GM19395 (cell line): ENCODE results near the gene ERN2.
"Not testable (repeated sequence)": the region's sequence is repeated elsewhere in the genome, so short reads cannot be mapped to it uniquely, and the experiment has no call there.

ENCODE experiments used
- ATAC-seq: cut with Tn5 transposase; IDR thresholded peaks from one replicate; pipeline ENCODE4 v1.9.1; 2021; ENCODE audit warnings: mild to moderate bottlenecking, moderate library complexity; ENCODE audit not compliant: unreplicated experiment

Gene ERN2

GRCh38 chr16:23712976-23713375, at the start of gene ERN2:
TSS of gene ERN2 (minus strand) at chr16:23713222. CDS start at chr16:23713187, 35 bp downstream.
- no peak for ATAC-seq

GRCh38 chr16:23757937-23758619, 45.1 kb upstream of the ERN2 start:
- ATAC-seq, result no peak

- ATAC-seq, result no peak
Observed at GRCh38 chr16:23757116-23757515, 44.1 kb upstream of the ERN2 start.

DNA sequence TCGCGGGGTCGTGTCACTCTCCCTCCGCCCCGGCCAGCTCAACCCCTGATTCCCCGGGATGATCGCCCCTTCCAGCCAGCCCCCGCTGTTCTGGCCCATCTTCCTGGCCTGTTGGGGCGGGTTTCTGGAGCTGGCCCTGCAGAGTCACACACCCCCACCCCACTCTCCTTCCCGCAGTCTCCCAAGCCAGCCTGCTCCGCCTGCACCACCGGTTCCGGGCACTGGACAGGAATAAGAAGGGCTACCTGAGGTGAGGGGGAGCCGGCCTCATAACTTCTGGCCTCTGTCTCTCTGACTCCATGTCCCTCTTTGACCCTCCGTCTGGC, 42.4 kb upstream of the ERN2 start:
- no peak for ATAC-seq

DNA sequence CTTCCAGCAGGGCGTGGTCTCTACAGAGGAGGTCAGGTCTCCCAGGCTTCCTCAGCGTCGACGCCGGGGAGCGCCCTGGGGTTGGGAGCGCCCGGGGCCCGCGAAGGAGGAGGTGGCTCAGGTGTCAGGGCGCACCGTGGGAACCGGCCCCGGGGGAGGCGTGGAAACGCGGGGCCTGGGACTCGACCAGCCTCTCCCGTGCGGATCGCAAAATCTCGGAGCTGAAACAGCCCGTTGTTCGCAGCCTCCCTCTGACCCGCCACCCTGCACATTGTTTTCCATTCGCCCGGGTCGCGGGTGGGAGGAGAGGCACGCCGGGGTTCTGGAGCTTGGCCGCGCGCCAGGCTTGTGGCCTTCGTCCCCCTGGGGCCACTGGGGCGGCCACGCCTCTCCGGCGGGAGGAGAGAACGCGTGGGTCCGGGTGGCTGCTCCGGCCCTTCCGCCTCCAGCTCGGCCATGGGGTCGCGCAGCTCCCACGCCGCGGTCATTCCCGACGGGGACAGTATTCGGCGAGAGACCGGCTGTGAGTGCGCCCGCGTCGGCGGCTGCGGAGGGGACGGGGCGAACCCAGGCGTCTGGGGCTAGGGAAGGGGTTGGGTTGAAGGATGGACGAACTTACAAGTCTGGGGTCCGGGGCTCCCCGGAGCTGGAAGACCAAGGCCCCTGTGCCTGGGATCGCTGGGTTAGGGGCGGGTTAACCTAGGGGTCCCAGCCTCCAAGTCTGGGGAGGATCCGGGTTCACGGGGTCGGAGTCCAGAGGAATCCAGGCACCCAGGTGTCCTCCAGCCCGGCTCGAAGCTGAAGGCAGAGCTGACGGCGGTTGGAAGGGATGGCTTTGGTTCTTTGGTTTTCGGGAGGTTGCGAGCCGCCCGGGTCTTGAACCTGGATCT, 41.8 kb upstream of the ERN2 start, which contains the start of gene CHP2:
CHP2 (plus strand) TSS at position 433 of the 890 bp plus-strand sequence; CDS start at position 457, 24 bp downstream.
- no peak for ATAC-seq

DNA sequence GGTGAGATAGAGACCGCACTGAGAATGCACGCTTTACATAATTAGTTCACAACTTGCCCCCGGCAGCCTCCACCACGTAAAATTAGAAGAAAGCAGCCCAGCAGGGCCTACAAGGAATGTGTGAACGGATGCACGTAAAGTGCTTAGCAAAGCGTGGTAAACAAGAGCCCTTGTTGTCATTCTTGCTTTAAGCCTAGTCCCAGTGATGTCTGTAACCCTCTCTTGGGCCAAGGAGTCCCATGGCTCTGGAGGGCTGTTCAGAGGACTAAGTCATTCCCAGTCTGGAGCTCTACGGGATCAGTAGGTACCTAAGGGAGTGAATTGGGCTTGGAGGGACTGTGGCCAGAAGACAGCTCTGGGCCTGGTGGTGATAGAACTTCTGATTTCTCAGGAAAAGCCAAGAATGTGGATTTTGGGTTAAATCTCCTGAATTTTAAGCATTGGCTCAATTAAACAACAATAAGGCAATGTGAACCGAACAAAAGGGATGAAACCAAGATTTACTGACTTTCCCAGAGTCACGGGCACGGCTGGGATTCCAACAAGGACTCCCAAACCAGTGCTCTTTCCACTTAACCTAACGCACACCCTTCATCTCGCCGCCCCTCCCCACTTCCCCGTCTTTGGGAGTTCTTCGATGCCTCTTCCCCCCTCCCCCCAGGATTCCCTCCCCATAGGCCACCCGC, 41.0 kb upstream of the ERN2 start:
- no peak for ATAC-seq

GRCh38 chr16:23751053-23751452, 38.0 kb upstream of the ERN2 start:
- ATAC-seq, result not testable (repeated sequence)

- no peak for ATAC-seq
Observed at GRCh38 chr16:23748630-23749029, 35.6 kb upstream of the ERN2 start.

- ATAC-seq, result no peak
Observed at GRCh38 chr16:23745263-23745662, 32.2 kb upstream of the ERN2 start.

DNA sequence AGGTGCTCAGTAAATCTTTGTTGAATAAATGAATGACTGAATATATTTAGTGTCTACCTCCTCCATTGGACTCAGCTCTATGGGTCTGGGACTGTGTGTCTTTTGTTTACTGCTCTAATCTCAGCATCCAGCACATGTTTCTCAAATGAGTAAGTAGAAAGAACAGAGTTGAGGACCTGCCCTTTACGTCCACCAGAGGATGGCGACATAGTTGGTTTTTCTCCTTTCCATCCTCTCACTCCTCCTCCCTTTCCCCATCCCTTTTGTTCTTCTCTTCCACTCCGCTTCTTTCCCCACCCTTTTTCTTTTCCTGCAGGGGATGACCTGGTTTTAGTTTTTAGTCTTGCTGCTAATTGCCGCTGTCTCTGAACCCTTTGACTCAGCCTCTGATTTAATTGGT, 29.7 kb upstream of the ERN2 start:
- ATAC-seq, result no peak

DNA sequence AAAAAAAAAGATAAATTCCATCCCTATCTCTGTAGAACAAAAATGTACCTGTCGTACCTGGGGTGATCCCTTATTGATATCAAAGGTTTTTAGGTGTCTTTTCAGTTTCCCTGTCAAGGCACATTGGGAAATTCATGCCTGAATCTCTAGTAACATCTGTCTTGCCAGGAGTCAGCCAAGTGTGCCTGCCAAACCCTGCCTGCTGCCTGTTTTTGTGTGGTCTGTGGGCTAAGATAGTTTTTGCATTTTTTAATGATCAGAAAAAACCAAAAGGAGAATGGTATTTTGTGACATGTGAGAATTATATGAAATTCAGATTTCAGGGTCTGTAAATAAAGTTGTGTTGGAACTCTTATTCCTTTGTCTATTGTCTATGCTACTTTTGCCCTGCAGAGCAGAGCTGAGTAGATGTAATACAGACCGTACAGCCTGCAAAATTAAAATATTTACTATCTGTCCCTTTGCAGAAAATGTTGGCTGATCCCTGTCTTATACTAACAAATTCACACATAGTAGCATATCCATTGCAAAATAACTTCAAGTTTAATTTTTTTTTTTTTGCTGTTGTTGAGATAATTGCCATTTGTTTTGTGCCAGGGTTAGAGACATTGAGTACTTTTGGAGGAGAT, 28.8 kb upstream of the ERN2 start:
- ATAC-seq, result no peak

GRCh38 chr16:23739516-23739915, 26.5 kb upstream of the ERN2 start:
- no peak for ATAC-seq

- not testable (repeated sequence) for ATAC-seq
Observed at GRCh38 chr16:23737423-23738028, 24.5 kb upstream of the ERN2 start.

- ATAC-seq, result no peak
Observed at GRCh38 chr16:23734176-23734893, 21.3 kb upstream of the ERN2 start.

DNA sequence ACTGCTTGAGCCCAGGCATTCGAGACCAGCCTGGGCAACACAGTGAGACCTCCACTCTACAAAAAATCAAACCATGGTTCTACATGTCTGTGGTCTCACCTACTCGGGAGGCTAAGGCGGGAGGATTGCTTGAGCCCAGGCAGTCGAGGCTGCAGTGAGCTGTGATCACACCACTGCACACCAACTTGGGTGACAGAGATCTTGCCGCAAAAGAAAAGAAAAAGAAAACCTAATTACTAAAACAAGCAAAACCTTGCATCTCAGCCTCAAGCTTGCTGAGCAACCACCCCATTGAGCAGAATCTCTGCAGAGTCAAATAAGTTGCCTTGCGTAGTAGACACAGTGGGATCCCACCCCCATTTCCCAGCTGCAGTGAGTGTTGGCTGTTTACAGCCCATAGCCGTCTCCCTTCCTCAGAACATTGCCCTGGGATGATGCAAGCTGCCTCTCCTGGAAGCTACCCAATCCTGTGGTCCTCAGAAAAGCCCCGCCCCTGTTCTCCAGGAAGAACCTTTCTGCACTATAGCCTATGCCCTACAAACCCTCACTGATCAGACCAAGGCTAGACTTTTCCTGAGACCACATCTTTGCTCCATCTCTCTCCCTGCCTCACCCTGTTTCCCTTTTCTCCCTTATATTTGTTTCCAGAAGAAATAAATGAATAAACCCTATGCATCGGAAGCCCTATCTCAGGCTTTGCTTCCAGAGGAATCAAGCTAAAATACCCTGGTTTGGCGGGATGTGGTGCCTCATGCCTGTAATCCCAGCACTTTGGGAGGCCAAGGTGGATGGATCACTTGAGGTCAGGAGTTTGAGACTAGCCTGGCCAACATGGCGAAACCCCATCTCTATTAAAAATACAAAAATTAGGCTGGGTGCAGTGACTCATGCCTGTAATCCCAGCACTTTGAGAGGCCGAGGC, 16.7 kb upstream of the ERN2 start:
- ATAC-seq, result no peak

DNA sequence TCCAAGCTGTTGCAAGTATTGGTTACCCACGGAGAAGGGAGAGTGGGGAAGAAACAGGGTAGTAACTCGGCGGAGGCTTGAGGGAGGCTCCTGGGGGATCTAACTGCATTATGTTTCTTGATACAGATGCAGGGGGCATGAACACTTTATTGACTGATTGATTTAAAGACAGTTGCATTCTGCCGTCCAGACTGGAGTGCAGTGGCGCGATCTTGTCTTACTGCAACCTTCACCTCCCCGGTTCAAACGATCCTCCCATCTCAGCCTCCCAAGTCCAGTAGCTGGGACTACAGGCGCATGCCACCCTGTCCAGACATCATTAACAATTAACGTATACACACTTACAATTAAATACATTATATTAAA, 15.1 kb upstream of the ERN2 start:
- ATAC-seq, result no peak

GRCh38 chr16:23726710-23727109, 13.7 kb upstream of the ERN2 start:
- no peak for ATAC-seq

DNA sequence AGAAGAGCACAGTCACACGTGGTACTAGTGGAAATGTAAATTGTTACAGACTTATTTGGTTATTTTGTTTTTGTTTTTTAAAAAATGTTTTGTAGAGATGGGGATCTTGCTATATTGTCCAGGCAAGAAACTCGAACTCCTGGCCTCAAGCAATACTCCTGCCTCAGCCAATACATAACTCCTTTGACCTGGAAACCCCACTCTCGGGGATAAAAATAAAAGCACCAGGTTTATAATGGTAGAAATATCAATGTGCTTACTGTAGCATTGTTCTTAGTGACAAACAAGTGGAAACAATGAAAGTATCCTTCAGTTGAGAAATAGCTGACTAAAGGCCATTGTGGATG, 11.7 kb upstream of the ERN2 start:
- ATAC-seq, result no peak

DNA sequence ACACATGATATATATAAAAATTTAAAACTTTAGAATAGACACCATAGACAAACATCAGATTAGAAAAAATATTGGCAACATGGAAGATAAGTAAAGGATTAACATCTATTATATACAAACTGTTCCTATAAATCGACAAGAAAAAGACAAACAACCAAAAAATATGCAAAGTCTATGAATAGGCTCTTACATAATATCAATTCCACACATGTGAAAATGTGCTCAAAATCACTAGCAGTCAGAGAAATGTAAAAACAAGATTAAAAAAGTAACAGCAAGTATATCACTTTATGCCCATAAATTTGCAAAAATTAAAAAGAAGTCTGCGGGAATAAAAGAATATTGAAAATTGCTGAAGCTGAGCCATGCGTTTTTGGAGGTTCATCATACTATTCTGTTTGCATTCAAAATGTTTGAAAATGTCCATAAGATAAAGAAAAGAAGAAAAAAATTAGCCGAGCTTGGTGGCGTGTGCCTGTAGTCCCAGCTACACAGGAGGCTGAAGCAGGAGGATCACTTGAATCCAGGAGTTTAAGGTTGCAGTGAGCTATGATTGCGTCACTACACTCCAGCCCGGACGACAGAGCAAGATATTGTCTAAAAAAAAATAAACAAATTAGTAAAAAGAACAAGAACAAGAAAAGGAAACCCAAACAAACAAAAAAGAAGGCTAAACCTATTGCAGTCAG, 11.2 kb upstream of the ERN2 start:
- no peak for ATAC-seq
